Measurements from ENCODE around the gene FUCA1. TPM values are rescaled to one million over a fixed set of nuclear protein-coding genes. Genes with fewer than 3 reads are reported as not detected.
A peak's percentile ranks its signal among the peaks of the same experiment; 100 is the strongest.

Gene FUCA1
- total RNA-seq, 4 donors from 2014 or later: 19.4 to 26.9 (median 22.0) TPM

DNA sequence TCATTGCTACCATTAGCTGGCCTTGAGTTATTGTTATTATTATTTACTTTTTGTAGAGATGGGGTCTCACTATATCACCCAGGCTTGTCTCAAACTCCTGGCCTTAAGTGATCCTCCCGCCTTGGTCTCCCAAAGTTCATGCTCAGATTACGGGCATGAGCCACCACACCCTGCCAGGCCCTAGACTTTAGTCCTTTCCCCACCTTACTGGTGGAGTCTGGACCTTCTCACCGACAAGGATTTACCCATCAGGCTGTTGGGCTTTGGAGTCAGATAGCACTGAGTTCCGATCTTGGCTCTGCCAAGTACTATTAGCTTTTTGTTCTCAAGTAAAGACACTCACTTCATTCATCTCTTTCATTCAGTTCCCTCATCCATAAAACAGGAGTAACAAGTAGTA is 27.9 kb upstream of the FUCA1 start:
- no peak for DNase-seq (ENCODE audit: low spot score in 2 of 2)
- Histone ChIP-seq H3K9me3 (no peaks in the 10 kb centered on the region), H3K27me3 (no peaks in the 10 kb centered on the region), H3K27ac (no peak overlapping the region), H3K4me3 (no peak overlapping the region), H3K36me3 (no peaks in the 10 kb centered on the region), H3K4me1 (no peaks in the 10 kb centered on the region)
- 58 to 61% methylated on average over 4 of the region's 4 CpGs for WGBS, 2 donors
- no peak for TF ChIP-seq POLR2A (IDR thresholded peaks at IDR 0.05)
- TF ChIP-seq, protein P1, sequence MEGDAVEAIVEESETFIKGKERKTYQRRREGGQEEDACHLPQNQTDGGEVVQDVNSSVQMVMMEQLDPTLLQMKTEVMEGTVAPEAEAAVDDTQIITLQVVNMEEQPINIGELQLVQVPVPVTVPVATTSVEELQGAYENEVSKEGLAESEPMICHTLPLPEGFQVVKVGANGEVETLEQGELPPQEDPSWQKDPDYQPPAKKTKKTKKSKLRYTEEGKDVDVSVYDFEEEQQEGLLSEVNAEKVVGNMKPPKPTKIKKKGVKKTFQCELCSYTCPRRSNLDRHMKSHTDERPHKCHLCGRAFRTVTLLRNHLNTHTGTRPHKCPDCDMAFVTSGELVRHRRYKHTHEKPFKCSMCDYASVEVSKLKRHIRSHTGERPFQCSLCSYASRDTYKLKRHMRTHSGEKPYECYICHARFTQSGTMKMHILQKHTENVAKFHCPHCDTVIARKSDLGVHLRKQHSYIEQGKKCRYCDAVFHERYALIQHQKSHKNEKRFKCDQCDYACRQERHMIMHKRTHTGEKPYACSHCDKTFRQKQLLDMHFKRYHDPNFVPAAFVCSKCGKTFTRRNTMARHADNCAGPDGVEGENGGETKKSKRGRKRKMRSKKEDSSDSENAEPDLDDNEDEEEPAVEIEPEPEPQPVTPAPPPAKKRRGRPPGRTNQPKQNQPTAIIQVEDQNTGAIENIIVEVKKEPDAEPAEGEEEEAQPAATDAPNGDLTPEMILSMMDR (IDR thresholded peaks at IDR 0.05): no peak
- TF ChIP-seq EP300 (IDR thresholded peaks at IDR 0.05): no peak

GRCh38 chr1:23895082-23895481 is 27.0 kb upstream of the FUCA1 start:
- DNase-seq (ENCODE audit: low spot score in 2 of 2): no peak
- TF ChIP-seq, protein P1 (IDR thresholded peaks at IDR 0.05): no peak
- peak in 1 of 2 donors; percentile 34 for TF ChIP-seq EP300 (IDR thresholded peaks at IDR 0.05)
- H3K9me3 ChIP-seq: no peaks in the 10 kb centered on the region
- no peaks in the 10 kb centered on the region for H3K36me3 ChIP-seq
- no peak overlapping the region for H3K4me3 ChIP-seq
- no peaks in the 10 kb centered on the region for H3K4me1 ChIP-seq
- no peak overlapping the region for H3K27ac ChIP-seq
- WGBS, 2 donors: 75 to 76% methylated on average over 5 of the region's 5 CpGs
- no peaks in the 10 kb centered on the region for H3K27me3 ChIP-seq

- Histone ChIP-seq H3K27ac (no peak overlapping the region), H3K9me3 (no peaks in the 10 kb centered on the region), H3K4me1 (no peaks in the 10 kb centered on the region), H3K27me3 (no peaks in the 10 kb centered on the region), H3K4me3 (no peak overlapping the region), H3K36me3 (no peaks in the 10 kb centered on the region)
- DNase-seq (ENCODE audit: low spot score in 2 of 2): no peak
- 79 to 80% methylated on average over 5 of the region's 5 CpGs for WGBS, 2 donors
- TF ChIP-seq, protein P1 (IDR thresholded peaks at IDR 0.05): no peak
- TF ChIP-seq POLR2A (IDR thresholded peaks at IDR 0.05) (no peak), EP300 (IDR thresholded peaks at IDR 0.05) (no peak)
Observed at GRCh38 chr1:23889074-23889473, 21.0 kb upstream of the FUCA1 start.

- DNase-seq (ENCODE audit: low spot score in 2 of 2): no peak
- Histone ChIP-seq H3K27me3 (no peaks in the 10 kb centered on the region), H3K36me3 (no peaks in the 10 kb centered on the region), H3K9me3 (no peaks in the 10 kb centered on the region), H3K4me1 (no peaks in the 10 kb centered on the region), H3K27ac (no peak overlapping the region), H3K4me3 (no peak overlapping the region)
- TF ChIP-seq, protein P1 (IDR thresholded peaks at IDR 0.05): no peak
- TF ChIP-seq EP300 (IDR thresholded peaks at IDR 0.05) (no peak), POLR2A (IDR thresholded peaks at IDR 0.05) (no peak)
- 74 to 88% methylated on average over 4 of the region's 4 CpGs for WGBS, 2 donors
Observed at GRCh38 chr1:23885222-23885621, 17.1 kb upstream of the FUCA1 start.

GRCh38 chr1:23882746-23883145 is 14.7 kb upstream of the FUCA1 start:
- TF ChIP-seq EP300 (IDR thresholded peaks at IDR 0.05) (no peak), POLR2A (IDR thresholded peaks at IDR 0.05) (no peak)
- TF ChIP-seq, protein P1 (IDR thresholded peaks at IDR 0.05): no peak
- Histone ChIP-seq H3K9me3 (peaks cover 0 to 22% (median 13%) of the 10 kb centered on the region in 4 donors), H3K4me3 (no peak overlapping the region), H3K27ac (no peak overlapping the region), H3K4me1 (no peaks in the 10 kb centered on the region), H3K27me3 (no peaks in the 10 kb centered on the region), H3K36me3 (no peaks in the 10 kb centered on the region)
- no peak for DNase-seq (ENCODE audit: low spot score in 2 of 2)
- 51 to 78% methylated on average over 4 of the region's 4 CpGs for WGBS, 2 donors

Data from tibial nerve (tissue), 4 donors.